Hepatocyte (in vitro differentiated cells): Measurements from ENCODE around the gene MYH7. TPM values are rescaled to one million over a fixed set of nuclear protein-coding genes. Genes with fewer than 3 reads are reported as not detected.

ENCODE experiments used
- DNase-seq: peaks from one replicate; pipeline ENCODE4 v3.0.0-alpha.2; 2016; ENCODE audit warnings: low spot score
- H2AFZ ChIP-seq: fragments of 200-600 bp; sonication (generic); 2 replicates; pipeline ENCODE4 v1.6.0; 2016; ENCODE audit warnings: antibody characterized with exemption, mild to moderate bottlenecking
- H3K27ac ChIP-seq: fragments of 200-600 bp; sonication (generic); 2 replicates; pipeline ENCODE4 v1.5.1; 2016; ENCODE audit warnings: mild to moderate bottlenecking
- H3K27me3 ChIP-seq: fragments of 200-600 bp; sonication (generic); 2 replicates; pipeline ENCODE4 v1.6.1; 2016
- H3K36me3 ChIP-seq: fragments of 200-600 bp; sonication (generic); replicated peaks from 2 replicates; pipeline ENCODE4 v1.5.1; 2016; ENCODE audit warnings: low read depth; ENCODE audit not compliant: insufficient read depth
- H3K4me1 ChIP-seq: fragments of 200-600 bp; sonication (generic); 2 replicates; pipeline ENCODE4 v1.5.1; 2016; ENCODE audit warnings: mild to moderate bottlenecking, moderate library complexity; ENCODE audit not compliant: insufficient read depth
- H3K4me2 ChIP-seq: fragments of 200-600 bp; sonication (generic); 2 replicates; pipeline ENCODE4 v1.6.0; 2016
- H3K4me3 ChIP-seq: fragments of 200-600 bp; sonication (generic); 2 replicates; pipeline ENCODE4 v1.5.1; 2016; ENCODE audit warnings: mild to moderate bottlenecking
- H3K79me2 ChIP-seq: fragments of 200-600 bp; sonication (generic); 2 replicates; pipeline ENCODE4 v1.6.0; 2017; ENCODE audit warnings: mild to moderate bottlenecking
- H3K9me2 ChIP-seq: fragments of 200-600 bp; sonication (generic); replicated peaks from 2 replicates; pipeline ENCODE4 v1.6.0; 2017; ENCODE audit warnings: mild to moderate bottlenecking; ENCODE audit not compliant: insufficient read depth
- H3K9me3 ChIP-seq: fragments of 200-600 bp; sonication (generic); 2 replicates; pipeline ENCODE4 v1.5.1; 2016; ENCODE audit warnings: low read depth, mild to moderate bottlenecking
- H4K20me1 ChIP-seq: fragments of 200-600 bp; sonication (generic); 2 replicates; pipeline ENCODE4 v1.6.0; 2016; ENCODE audit warnings: mild to moderate bottlenecking; ENCODE audit not compliant: insufficient read depth, poor library complexity, severe bottlenecking
- EZH2 ChIP-seq: fragments of 200-600 bp; sonication (generic); IDR thresholded peaks from 2 replicates; pipeline ENCODE4 v1.6.1; 2016; ENCODE audit warnings: antibody characterized with exemption, mild to moderate bottlenecking, borderline replicate concordance
- EZH2phosphoT487 ChIP-seq: fragments of 200-600 bp; sonication (generic); IDR thresholded peaks from one replicate; pipeline ENCODE4 v1.6.1; 2018; ENCODE audit warnings: antibody characterized with exemption, mild to moderate bottlenecking, low read depth, moderate library complexity; ENCODE audit not compliant: unreplicated experiment, severe bottlenecking
- WGBS: methylation state at CpG from one replicate; pipeline ENCODE4 v1.1.6; 2016; ENCODE audit warnings: low lambda C conversion rate; ENCODE audit errors: missing lambda C conversion rate; 5-methylcytosine and 5-hydroxymethylcytosine counted together
- polyA plus RNA-seq: library from polyadenylated mRNA; unstranded; fragments of >200 nt; fragmentation: Nextera tagmentation; extraction: Ambion mirVana; gene quantifications from 2 replicates; pipeline ENCODE4 v1.2.1, GENCODE V29; 2016
- total RNA-seq: library from RNA; depleted of rRNA; stranded (reverse); fragments of >200 nt; gene quantifications from 2 replicates; pipeline ENCODE4 v1.2.3, GENCODE V29; 2014
- TF ChIP-seq, protein P1 (sequence below): fragments of 200-600 bp; sonication (generic); IDR thresholded peaks from 2 replicates; pipeline ENCODE4 v1.5.1; 2016; ENCODE audit warnings: antibody characterized with exemption, mild to moderate bottlenecking; ENCODE audit not compliant: poor library complexity

MYH7 gene
- total and polyA plus RNA-seq, 2 experiments from 2014 or later: not detected

DNA sequence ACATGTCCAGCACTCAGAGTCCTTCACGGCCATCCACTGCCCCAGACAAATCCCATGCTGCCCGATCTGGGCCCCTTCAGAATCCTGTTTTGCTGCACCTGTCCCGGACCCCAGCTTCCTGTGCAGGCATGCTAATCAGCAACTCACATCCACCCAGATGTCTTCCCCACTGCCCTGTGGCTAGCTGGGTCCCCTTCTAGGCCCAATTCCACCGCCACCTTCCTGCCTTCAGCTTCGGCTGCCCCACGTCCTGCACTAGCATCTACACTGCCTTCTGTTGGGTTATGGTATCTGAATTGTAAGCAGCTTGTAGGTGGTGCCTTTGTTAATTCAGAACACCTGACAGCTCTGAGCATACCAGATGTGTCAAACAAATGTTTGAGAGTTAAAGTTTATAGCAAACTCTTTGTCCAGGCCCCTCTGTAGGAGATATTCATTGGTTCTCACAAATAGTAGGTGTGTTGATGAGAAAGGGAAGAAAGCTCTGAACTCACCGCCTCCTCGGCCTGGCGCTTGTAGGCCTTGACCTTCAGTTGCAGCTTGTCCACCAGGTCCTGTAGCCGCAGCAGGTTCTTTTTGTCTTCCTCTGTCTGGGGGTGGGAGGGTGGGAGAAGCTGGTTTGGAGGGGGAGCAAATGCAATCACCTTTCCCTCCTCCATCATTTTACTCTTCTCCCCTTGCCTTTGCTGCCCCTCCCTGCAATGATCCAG is 52.6 kb downstream of the MYH7 start:
- Histone ChIP-seq H4K20me1 (no peaks in the 10 kb centered on the region), H3K36me3 (no peaks in the 10 kb centered on the region), H3K4me3 (no peak overlapping the region), H3K27me3 (no peaks in the 10 kb centered on the region), H3K9me2 (no peaks in the 10 kb centered on the region), H3K9me3 (no peaks in the 10 kb centered on the region), H3K4me2 (no peak overlapping the region), H3K4me1 (no peaks in the 10 kb centered on the region), H3K79me2 (no peaks in the 10 kb centered on the region), H2AFZ (no peak overlapping the region), H3K27ac (no peak overlapping the region)
- DNase-seq: no peak
- WGBS: 85% methylated on average over 10 of the region's 10 CpGs
- TF ChIP-seq EZH2 (no peak), EZH2phosphoT487 (no peak)
- TF ChIP-seq, protein P1, sequence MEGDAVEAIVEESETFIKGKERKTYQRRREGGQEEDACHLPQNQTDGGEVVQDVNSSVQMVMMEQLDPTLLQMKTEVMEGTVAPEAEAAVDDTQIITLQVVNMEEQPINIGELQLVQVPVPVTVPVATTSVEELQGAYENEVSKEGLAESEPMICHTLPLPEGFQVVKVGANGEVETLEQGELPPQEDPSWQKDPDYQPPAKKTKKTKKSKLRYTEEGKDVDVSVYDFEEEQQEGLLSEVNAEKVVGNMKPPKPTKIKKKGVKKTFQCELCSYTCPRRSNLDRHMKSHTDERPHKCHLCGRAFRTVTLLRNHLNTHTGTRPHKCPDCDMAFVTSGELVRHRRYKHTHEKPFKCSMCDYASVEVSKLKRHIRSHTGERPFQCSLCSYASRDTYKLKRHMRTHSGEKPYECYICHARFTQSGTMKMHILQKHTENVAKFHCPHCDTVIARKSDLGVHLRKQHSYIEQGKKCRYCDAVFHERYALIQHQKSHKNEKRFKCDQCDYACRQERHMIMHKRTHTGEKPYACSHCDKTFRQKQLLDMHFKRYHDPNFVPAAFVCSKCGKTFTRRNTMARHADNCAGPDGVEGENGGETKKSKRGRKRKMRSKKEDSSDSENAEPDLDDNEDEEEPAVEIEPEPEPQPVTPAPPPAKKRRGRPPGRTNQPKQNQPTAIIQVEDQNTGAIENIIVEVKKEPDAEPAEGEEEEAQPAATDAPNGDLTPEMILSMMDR: no peak

DNA sequence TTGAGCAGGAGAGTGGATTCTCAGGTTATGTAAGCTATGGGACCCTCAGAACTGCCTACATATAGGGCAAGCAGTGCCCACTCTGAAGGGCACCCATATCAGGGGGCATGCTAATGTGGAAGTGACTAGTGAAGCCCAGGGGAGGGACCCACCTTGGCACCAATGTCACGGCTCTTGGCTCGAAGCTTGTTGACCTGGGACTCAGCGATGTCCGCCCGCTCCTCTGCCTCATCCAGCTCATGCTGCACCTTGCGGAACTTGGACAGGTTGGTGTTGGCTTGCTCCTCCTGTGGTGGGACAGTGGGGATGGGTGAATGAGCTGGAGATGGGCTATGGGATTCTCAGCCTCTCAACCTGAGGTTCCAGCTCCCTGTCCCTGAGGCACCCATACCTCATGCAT is 53.2 kb downstream of the MYH7 start:
- no peak overlapping the region for H3K4me2 ChIP-seq
- no peaks in the 10 kb centered on the region for H3K36me3 ChIP-seq
- no peaks in the 10 kb centered on the region for H3K4me1 ChIP-seq
- no peaks in the 10 kb centered on the region for H3K79me2 ChIP-seq
- 98% methylated on average over 6 of the region's 6 CpGs for WGBS
- no peak overlapping the region for H3K27ac ChIP-seq
- H4K20me1 ChIP-seq: no peaks in the 10 kb centered on the region
- no peak overlapping the region for H2AFZ ChIP-seq
- TF ChIP-seq EZH2phosphoT487 (no peak), EZH2 (no peak)
- TF ChIP-seq, protein P1: no peak
- DNase-seq: no peak
- H3K27me3 ChIP-seq: no peaks in the 10 kb centered on the region
- no peaks in the 10 kb centered on the region for H3K9me2 ChIP-seq
- H3K4me3 ChIP-seq: no peak overlapping the region
- no peaks in the 10 kb centered on the region for H3K9me3 ChIP-seq

DNA sequence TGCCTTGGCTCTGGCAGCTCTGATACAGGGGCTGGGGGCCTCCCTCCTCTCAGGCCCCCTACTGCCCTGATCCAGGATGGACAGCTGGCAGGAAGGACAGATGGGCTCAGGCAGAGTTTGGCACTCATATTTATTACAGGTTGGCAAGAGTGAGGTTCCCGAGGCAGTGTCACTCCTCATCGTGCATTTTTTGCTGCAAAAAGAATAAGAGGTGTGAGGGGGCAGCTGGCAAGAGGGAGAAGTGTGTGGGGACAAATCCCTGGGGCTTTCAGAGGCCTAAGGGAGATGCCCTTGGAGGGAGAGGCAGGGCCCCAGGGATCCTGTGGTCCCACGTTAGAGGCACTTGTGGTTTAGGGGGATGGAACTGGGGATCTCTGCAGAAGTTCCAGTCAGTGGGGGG is 53.6 kb downstream of the MYH7 start:
- no peaks in the 10 kb centered on the region for H3K9me2 ChIP-seq
- no peak overlapping the region for H2AFZ ChIP-seq
- no peaks in the 10 kb centered on the region for H3K36me3 ChIP-seq
- H3K27me3 ChIP-seq: no peaks in the 10 kb centered on the region
- H3K4me2 ChIP-seq: no peak overlapping the region
- no peak overlapping the region for H3K27ac ChIP-seq
- no peaks in the 10 kb centered on the region for H3K9me3 ChIP-seq
- no peaks in the 10 kb centered on the region for H3K4me1 ChIP-seq
- no peak overlapping the region for H3K4me3 ChIP-seq
- DNase-seq: no peak
- no peaks in the 10 kb centered on the region for H3K79me2 ChIP-seq
- no peaks in the 10 kb centered on the region for H4K20me1 ChIP-seq
- TF ChIP-seq EZH2phosphoT487: no peak
- 87% methylated on average over 3 of the region's 3 CpGs for WGBS

DNA sequence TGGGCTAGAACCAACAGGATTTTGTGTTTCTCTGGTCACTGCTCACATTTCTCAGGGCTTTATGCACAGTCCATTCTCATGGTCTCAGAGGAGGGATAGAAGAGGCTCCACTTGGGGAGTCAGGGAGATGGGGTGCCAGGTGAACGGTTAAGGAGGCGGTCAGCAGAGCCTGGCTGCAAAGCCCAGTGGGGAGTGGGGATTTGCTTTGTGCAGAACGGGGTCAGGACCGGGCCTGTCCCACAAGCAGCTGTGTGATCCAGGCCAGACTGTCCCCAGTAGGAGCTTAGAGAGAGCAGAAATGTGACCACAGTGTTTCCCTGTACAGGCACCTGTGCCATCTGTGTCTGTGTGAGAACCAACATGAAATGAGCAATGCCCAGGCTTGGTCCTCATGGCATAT is 54.5 kb downstream of the MYH7 start:
- WGBS: 89% methylated on average over 4 of the region's 4 CpGs
- no peak for DNase-seq
- Histone ChIP-seq H3K27ac (no peak overlapping the region), H2AFZ (no peak overlapping the region), H3K79me2 (no peaks in the 10 kb centered on the region), H3K9me2 (no peaks in the 10 kb centered on the region), H4K20me1 (no peaks in the 10 kb centered on the region), H3K4me2 (no peak overlapping the region), H3K4me1 (no peaks in the 10 kb centered on the region), H3K4me3 (no peak overlapping the region), H3K36me3 (no peaks in the 10 kb centered on the region), H3K9me3 (no peaks in the 10 kb centered on the region), H3K27me3 (no peaks in the 10 kb centered on the region)
- TF ChIP-seq EZH2phosphoT487 (no peak), EZH2 (no peak)
- TF ChIP-seq, protein P1: no peak
